Naive B cell (primary cell): ENCODE results near the gene NKX6-2. TPM values are rescaled to one million over a fixed set of nuclear protein-coding genes. Genes with fewer than 3 reads are reported as not detected.

Experiments used
- ATAC-seq, 2 donors: fragments of 150-1000 bp; cut with Tn5 transposase; 2 replicates each; pipeline ENCODE4 v1.10.0; 2021; ENCODE audit warnings: low read depth in 2 of 2, mild to moderate bottlenecking in 2 of 2, moderate library complexity in 2 of 2
- DNase-seq: peaks from one replicate; pipeline ENCODE4 v3.0.0; 2022
- H3K27ac Mint-ChIP-seq, 6 donors: one replicate each; pipeline ENCODE4 v1.8.0; 2020 to 2022; ENCODE audit warnings: mild to moderate bottlenecking in 6 of 6, mixed read lengths in 6 of 6, moderate library complexity in 5 of 6, inconsistent platforms in 2 of 6
- H3K27me3 Mint-ChIP-seq, 3 donors: one replicate each; pipeline ENCODE4 v1.8.0; 2021 to 2022; ENCODE audit warnings: mixed read lengths in 3 of 3, mild to moderate bottlenecking in 1 of 3
- H3K36me3 Mint-ChIP-seq, 2 donors: one replicate each; pipeline ENCODE4 v1.8.0; 2020 to 2022; ENCODE audit warnings: mixed read lengths in 2 of 2, inconsistent platforms in 1 of 2, mild to moderate bottlenecking in 1 of 2
- H3K4me1 Mint-ChIP-seq, 3 donors: one replicate each; pipeline ENCODE4 v1.8.0; 2020 to 2022; ENCODE audit warnings: mixed read lengths in 3 of 3, inconsistent platforms in 1 of 3, mild to moderate bottlenecking in 1 of 3, moderate library complexity in 1 of 3
- H3K4me3 Mint-ChIP-seq, 8 donors: one replicate each; pipeline ENCODE4 v1.8.0; 2020 to 2022; ENCODE audit warnings: mild to moderate bottlenecking in 8 of 8, mixed read lengths in 8 of 8, moderate library complexity in 8 of 8, inconsistent platforms in 2 of 8
- H3K9me3 Mint-ChIP-seq, 7 donors: one replicate each; pipeline ENCODE4 v1.8.0; 2020 to 2022; ENCODE audit warnings: mixed read lengths in 7 of 7, mild to moderate bottlenecking in 5 of 7, inconsistent platforms in 2 of 7, moderate library complexity in 1 of 7
- polyA plus RNA-seq, 6 donors: library from polyadenylated mRNA; unstranded; fragments of 300-500 nt; fragmentation: Illumina TruSeq; gene quantifications; one replicate each; pipeline ENCODE4 v1.2.3, GENCODE V29; 2021; ENCODE audit warnings: low read depth in 6 of 6

Gene NKX6-2
- polyA plus RNA-seq, 6 donors from 2014 or later = 1.6 TPM; not detected in 4

DNA sequence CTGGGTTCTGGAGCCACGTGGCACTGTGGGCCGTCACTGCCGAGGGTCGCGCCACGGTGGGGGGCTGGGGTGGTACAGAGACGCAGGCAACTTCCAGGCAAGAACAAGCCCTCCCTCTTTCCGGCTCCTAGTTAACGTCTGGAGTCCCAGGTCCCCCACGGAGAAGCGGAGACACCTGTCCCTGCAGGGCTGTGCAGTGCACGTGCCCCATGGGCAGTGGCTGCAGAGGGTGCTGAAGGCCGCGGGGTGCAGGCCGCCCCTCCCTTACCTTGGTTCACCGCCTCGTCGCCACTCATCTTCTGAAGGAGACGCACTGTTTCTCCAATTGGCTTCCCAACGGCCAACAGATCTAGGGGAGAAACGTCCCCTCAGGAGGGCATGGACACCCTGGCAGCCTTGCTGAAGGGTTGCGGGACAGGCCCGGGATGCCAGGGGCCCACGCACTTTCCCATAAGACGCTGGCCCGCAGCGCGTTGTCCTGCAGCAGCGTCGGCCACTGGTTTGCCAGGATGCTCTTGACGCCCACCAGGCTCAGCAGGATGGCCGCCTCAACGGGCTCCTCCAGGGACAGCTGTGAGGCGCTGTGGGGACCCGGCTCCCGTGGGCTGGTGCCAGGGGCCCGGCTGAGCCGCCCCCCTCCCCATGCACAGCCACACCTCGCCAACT lies 24.3 kb upstream of the NKX6-2 start:
- peaks cover 2 to 19% (median 6%) of the 10 kb centered on the region in 3 donors for H3K27me3 Mint-ChIP-seq
- H3K36me3 Mint-ChIP-seq = no peaks in the 10 kb centered on the region
- no peaks in the 10 kb centered on the region for H3K9me3 Mint-ChIP-seq
- H3K4me3 Mint-ChIP-seq = no peak overlapping the region
- no peak overlapping the region for H3K27ac Mint-ChIP-seq
- DNase-seq (no peak), ATAC-seq (no peak)
- H3K4me1 Mint-ChIP-seq = peaks cover 0 to 3% (median 3%) of the 10 kb centered on the region in 3 donors

GRCh38 chr10:132809232-132810140 lies 23.5 kb upstream of the NKX6-2 start:
- ATAC-seq = no peak

DNA sequence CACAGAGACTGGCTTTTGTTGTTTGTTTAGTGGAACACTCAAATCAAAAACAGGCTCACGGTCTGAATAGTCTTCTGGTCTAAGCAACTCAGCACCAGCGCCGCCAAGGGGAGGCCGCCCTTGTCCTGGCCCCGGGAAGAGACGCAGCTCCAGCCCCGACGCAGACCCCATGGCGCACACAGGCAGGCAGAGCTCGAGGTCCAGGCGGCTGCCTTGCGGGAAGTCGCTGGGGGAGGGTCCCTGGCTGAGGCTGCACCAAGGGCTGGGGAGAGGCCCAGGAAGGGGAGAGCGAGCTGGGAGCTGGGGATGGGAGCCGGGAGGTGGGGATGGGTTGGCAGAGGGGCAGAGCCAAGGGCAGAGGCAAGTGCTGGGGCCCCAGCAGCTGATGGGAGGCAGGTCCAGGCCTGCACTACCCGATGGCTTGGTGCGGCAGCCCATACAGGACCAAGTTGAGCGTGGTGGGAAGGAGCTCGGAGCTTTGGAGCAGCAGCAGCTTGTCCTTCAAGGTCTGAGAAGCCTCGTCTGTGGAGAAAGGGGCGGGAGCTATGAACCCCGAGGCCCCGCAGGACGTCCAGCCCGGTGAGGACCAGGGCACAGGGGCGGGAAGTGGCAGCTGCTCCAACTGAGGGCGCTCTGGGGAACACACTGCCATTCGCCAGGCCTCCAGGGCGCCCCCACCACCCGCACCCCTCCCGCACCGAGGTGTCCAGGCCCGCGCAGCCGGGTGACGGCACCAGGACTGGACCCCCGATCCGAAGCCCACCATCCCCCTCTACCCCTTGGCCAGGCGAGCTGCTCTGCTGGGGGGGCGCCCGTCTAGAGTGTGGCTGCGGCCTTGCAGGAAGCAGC lies 22.7 kb upstream of the NKX6-2 start:
- Mint-ChIP-seq H3K27me3 (peaks cover 0 to 16% (median 6%) of the 10 kb centered on the region in 3 donors), H3K4me1 (peaks cover 0 to 3% (median under 1%) of the 10 kb centered on the region in 3 donors), H3K4me3 (no peak overlapping the region), H3K9me3 (no peaks in the 10 kb centered on the region), H3K36me3 (no peaks in the 10 kb centered on the region), H3K27ac (no peak overlapping the region)
- no peak for DNase-seq
- no peak for ATAC-seq

More at GRCh38 chr10:132809232-132810140, 23.5 kb upstream of the NKX6-2 start:
- DNase-seq = no peak
- H3K36me3 Mint-ChIP-seq = no peaks in the 10 kb centered on the region
- H3K4me1 Mint-ChIP-seq = peaks cover 0 to 3% (median 3%) of the 10 kb centered on the region in 3 donors
- no peak overlapping the region for H3K4me3 Mint-ChIP-seq
- H3K9me3 Mint-ChIP-seq = no peaks in the 10 kb centered on the region
- peaks cover 0 to 18% (median 6%) of the 10 kb centered on the region in 3 donors for H3K27me3 Mint-ChIP-seq
- peak overlapping the region in 1 of 6 donors; percentile 33 for H3K27ac Mint-ChIP-seq

GRCh38 chr10:132807621-132808049 lies 21.7 kb upstream of the NKX6-2 start:
- no peaks in the 10 kb centered on the region for H3K9me3 Mint-ChIP-seq
- H3K27ac Mint-ChIP-seq = no peak overlapping the region
- DNase-seq (no peak), ATAC-seq (no peak)
- H3K4me3 Mint-ChIP-seq = no peak overlapping the region
- no peaks in the 10 kb centered on the region for H3K36me3 Mint-ChIP-seq
- H3K27me3 Mint-ChIP-seq = peaks cover 0 to 15% (median 6%) of the 10 kb centered on the region in 3 donors
- peaks cover 0 to 3% (median 0%) of the 10 kb centered on the region in 3 donors for H3K4me1 Mint-ChIP-seq

- H3K27me3 Mint-ChIP-seq = peaks cover 0 to 15% (median 6%) of the 10 kb centered on the region in 3 donors
- H3K36me3 Mint-ChIP-seq = no peaks in the 10 kb centered on the region
- peaks cover 0 to 5% (median 0%) of the 10 kb centered on the region in 7 donors for H3K9me3 Mint-ChIP-seq
- ATAC-seq (no peak), DNase-seq (no peak)
- peaks cover 0 to 3% (median 0%) of the 10 kb centered on the region in 3 donors for H3K4me1 Mint-ChIP-seq
- no peak overlapping the region for H3K27ac Mint-ChIP-seq
- no peak overlapping the region for H3K4me3 Mint-ChIP-seq
Observed at GRCh38 chr10:132806561-132807003, 20.6 kb upstream of the NKX6-2 start.

DNA sequence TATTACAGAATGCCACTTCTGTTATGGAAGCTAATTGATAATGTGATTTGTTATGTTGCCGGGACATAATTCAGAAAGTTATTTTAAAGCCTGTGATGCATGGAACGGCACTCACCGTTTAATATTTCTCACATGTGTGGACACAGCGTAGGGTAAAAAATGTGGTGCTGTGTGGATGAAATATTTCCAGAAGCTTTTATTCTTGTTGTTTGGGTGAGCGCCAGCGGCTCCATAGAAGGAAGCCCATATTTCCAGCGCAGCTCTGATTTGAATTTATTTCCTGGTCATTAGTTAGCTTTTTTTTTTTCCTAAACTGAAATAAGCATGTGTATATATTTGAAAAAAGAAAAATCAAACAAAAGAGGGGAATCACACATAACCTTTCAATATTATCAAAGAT lies 20.2 kb upstream of the NKX6-2 start:
- Mint-ChIP-seq H3K27me3 (peaks cover 0 to 15% (median 6%) of the 10 kb centered on the region in 3 donors), H3K36me3 (no peaks in the 10 kb centered on the region), H3K9me3 (peaks cover 0 to 5% (median 0%) of the 10 kb centered on the region in 7 donors), H3K4me3 (no peak overlapping the region), H3K4me1 (peaks cover 0 to 3% (median 0%) of the 10 kb centered on the region in 3 donors), H3K27ac (no peak overlapping the region)
- no peak for ATAC-seq
- DNase-seq = no peak

DNA sequence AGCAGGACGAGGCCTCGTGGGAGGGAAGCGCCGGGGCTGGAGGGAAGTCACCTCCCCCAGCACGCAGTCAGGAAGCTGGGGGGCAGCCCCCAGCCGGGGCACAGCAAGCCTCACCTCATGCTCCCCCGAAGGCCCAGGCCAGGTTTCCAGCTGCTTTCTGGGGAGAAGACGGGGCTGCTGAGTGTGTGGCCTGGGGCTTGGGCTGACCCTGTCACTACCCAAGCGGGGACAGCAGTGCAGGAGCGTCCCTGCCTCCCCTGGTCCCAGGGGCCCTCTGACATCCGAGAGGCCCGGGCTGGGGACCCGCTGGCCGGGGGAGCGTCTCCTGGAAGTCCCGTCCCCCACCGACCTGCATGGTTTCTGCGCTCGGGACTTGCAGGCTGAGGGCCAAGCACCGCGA lies 19.7 kb upstream of the NKX6-2 start:
- Mint-ChIP-seq H3K27me3 (peaks cover 0 to 15% (median 6%) of the 10 kb centered on the region in 3 donors), H3K36me3 (no peaks in the 10 kb centered on the region), H3K9me3 (peaks cover 0 to 5% (median 0%) of the 10 kb centered on the region in 7 donors), H3K4me1 (peaks cover 0 to under 1% (median 0%) of the 10 kb centered on the region in 3 donors), H3K27ac (peak overlapping the region in 1 of 6 donors; percentile 47), H3K4me3 (no peak overlapping the region)
- ATAC-seq (no peak), DNase-seq (no peak)

DNA sequence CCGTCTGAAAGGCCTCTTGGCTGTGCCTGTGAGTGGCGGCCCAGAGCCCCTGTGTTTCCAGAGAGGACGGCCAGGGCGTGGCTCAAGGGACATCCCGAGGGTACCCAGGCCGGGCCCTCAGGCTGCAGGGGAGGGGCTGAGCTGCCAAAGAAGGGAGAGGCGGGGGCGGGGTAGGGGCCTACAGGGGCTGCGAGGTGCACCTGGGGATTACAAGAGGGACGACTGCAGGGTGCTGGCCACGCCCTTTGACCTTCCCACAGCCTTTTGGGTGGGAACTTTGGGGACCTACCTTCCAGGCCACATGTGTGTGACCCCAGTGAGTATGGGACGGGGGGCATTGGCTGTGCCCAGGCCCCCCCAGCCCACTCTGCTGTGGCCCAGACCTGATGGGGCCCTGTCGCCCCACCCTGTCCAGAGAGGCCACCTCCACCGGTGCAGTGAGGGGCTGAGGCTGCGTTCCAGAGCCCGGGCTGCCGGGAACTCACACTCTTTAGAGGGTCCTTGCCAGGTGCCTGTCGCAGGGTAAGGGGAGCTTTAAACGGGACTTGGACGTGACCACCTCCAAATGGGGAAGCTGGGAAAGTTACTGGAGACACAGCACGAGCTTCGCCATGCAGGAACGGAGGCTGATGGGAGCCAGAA lies 19.0 kb upstream of the NKX6-2 start:
- no peak for ATAC-seq
- no peak for DNase-seq
- peaks cover 0 to 5% (median 0%) of the 10 kb centered on the region in 7 donors for H3K9me3 Mint-ChIP-seq
- no peaks in the 10 kb centered on the region for H3K4me1 Mint-ChIP-seq
- H3K27me3 Mint-ChIP-seq = peaks cover 0 to 13% (median 5%) of the 10 kb centered on the region in 3 donors
- H3K4me3 Mint-ChIP-seq = no peak overlapping the region
- H3K36me3 Mint-ChIP-seq = no peaks in the 10 kb centered on the region
- no peak overlapping the region for H3K27ac Mint-ChIP-seq

DNA sequence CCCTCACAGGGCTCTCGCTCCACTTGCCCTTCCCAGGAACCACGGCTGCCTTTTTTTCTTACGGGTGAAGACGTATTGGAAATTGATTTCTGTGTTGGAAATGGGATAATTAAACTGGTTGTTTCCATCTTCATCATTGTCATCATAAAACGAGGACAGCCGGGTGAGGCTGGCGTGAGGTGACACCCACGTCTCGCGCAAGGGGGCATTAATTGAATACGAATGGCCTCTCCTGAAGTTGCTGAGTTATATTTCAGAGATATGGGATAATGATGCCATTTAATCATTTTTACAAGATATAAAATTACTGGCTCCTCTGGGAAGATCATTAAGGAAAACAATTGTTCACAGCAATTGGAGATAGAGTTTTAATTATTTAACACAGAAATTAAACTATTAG lies 18.3 kb upstream of the NKX6-2 start:
- H3K36me3 Mint-ChIP-seq = no peaks in the 10 kb centered on the region
- H3K4me1 Mint-ChIP-seq = no peaks in the 10 kb centered on the region
- no peak overlapping the region for H3K27ac Mint-ChIP-seq
- peaks cover 0 to 7% (median 0%) of the 10 kb centered on the region in 3 donors for H3K27me3 Mint-ChIP-seq
- DNase-seq = no peak
- ATAC-seq = no peak
- no peak overlapping the region for H3K4me3 Mint-ChIP-seq
- peaks cover 0 to 5% (median 0%) of the 10 kb centered on the region in 7 donors for H3K9me3 Mint-ChIP-seq

- no peak for ATAC-seq
- no peak for DNase-seq
- Mint-ChIP-seq H3K27ac (peak overlapping the region in 1 of 6 donors; percentile 82), H3K27me3 (peaks cover 0 to 4% (median 0%) of the 10 kb centered on the region in 3 donors), H3K4me1 (no peaks in the 10 kb centered on the region), H3K36me3 (no peaks in the 10 kb centered on the region), H3K9me3 (peaks cover 0 to 5% (median 0%) of the 10 kb centered on the region in 7 donors), H3K4me3 (no peak overlapping the region)
Observed at GRCh38 chr10:132803416-132804210, 17.7 kb upstream of the NKX6-2 start.

DNA sequence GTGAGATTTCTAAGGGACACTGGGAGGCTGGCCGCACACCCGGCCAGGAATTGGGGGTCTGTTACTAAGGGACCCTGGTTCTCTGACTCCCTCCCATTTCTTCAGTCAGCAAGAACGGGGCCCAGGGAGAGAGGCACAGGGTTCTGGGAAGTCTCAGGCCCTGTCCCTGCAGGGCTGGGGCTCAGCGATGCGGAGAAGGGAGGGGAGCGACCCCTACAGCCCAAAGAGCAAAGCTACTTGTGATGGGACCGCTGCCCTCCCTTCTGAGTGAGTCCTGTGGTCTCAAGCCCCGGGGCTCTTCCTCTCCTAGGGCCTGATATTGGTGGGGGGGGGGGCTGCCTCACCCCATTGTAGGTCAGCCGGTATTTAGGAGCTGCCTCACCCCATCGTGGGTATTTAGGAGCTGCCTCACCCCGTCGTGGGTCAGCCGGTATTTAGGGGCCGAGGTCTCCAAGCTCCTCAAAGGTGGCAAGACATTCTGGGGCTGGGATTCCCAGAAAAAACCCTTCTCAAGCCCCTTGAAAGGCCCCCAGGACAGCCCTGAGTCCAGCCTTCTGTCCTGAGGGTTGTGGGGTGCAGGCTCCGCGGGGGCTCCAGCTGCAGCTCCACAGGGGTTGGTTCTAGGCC lies 16.9 kb upstream of the NKX6-2 start:
- H3K9me3 Mint-ChIP-seq = peaks cover 0 to 5% (median 0%) of the 10 kb centered on the region in 7 donors
- no peak overlapping the region for H3K27ac Mint-ChIP-seq
- ATAC-seq = no peak
- no peaks in the 10 kb centered on the region for H3K4me1 Mint-ChIP-seq
- DNase-seq = no peak
- H3K27me3 Mint-ChIP-seq = peaks cover 0 to 4% (median 0%) of the 10 kb centered on the region in 3 donors
- H3K4me3 Mint-ChIP-seq = no peak overlapping the region
- H3K36me3 Mint-ChIP-seq = no peaks in the 10 kb centered on the region
